ENCODE measurements around the gene SNRPA. TPM values are rescaled to one million over a fixed set of nuclear protein-coding genes. Genes with fewer than 3 reads are reported as not detected.

SNRPA gene
- total and polyA plus RNA-seq, 2 of the 4 experiments (the other 2 are of a cell fraction): 30.3 to 81.3 TPM

Small RNA genes within 50 kb of the gene (microRNA-seq; reads per million reads assigned to microRNA genes)
- not detected for gene RNU6-195P (ENCODE audit: insufficient read depth, insufficient read length)

Small RNA genes within 50 kb of the gene (small RNA-seq; reads per million reads assigned to genes)
- gene RNU6-195P: 0 reads per million in 5 experiments

Other genes starting within 250 kb of the SNRPA start
- 15.6 and 16.1 TPM in 2 replicates for gene SHKBP1, start 174.3 kb upstream of the SNRPA start, total RNA-seq (2012; rRNA removed)
- gene SHKBP1, start 174.3 kb upstream of the SNRPA start, polyA plus RNA-seq (2012; rRNA removed): 94.0 and 108 TPM in 2 replicates
- gene LTBP4, start 149.8 kb upstream of the SNRPA start, total RNA-seq (2012; rRNA removed): 4.4 and 14.7 TPM in 2 replicates
- 61.6 and 70.3 TPM in 2 replicates for gene LTBP4, start 149.8 kb upstream of the SNRPA start, polyA plus RNA-seq (2012; rRNA removed)
- gene NUMBL, start 60.6 kb upstream of the SNRPA start, total RNA-seq (2012; rRNA removed): 6.3 and 6.9 TPM in 2 replicates
- 29.0 and 29.8 TPM in 2 replicates for gene NUMBL, start 60.6 kb upstream of the SNRPA start, polyA plus RNA-seq (2012; rRNA removed)
- gene COQ8B, start 34.3 kb upstream of the SNRPA start, total RNA-seq (2012; rRNA removed): 14.2 and 14.9 TPM in 2 replicates
- gene COQ8B, start 34.3 kb upstream of the SNRPA start, polyA plus RNA-seq (2012; rRNA removed): 23.2 and 23.5 TPM in 2 replicates
- 7.7 and 8.6 TPM in 2 replicates for gene ITPKC, start 34.1 kb upstream of the SNRPA start, total RNA-seq (2012; rRNA removed)
- gene ITPKC, start 34.1 kb upstream of the SNRPA start, polyA plus RNA-seq (2012; rRNA removed): 8.6 and 9.4 TPM in 2 replicates
- 0.28 and 0.54 TPM in 2 replicates for gene ACTMAP, start 726 bp upstream of the SNRPA start, total RNA-seq (2012; rRNA removed)
- 4.9 and 5.4 TPM in 2 replicates for gene ACTMAP, start 726 bp upstream of the SNRPA start, polyA plus RNA-seq (2012; rRNA removed)
- not detected in 2 replicates for gene MIA, start 24.3 kb downstream of the SNRPA start, total RNA-seq (2012; rRNA removed)
- gene MIA, start 24.3 kb downstream of the SNRPA start, polyA plus RNA-seq (2012; rRNA removed): 0.44 TPM in 1 of 2 replicates, not detected in the other
- gene RAB4B, start 27.0 kb downstream of the SNRPA start, total RNA-seq (2012; rRNA removed): 7.9 and 8.3 TPM in 2 replicates
- 21.4 and 25.9 TPM in 2 replicates for gene RAB4B, start 27.0 kb downstream of the SNRPA start, polyA plus RNA-seq (2012; rRNA removed)
- gene EGLN2, start 48.0 kb downstream of the SNRPA start, total RNA-seq (2012; rRNA removed): 50.5 and 54.1 TPM in 2 replicates
- 60.2 and 62.7 TPM in 2 replicates for gene EGLN2, start 48.0 kb downstream of the SNRPA start, polyA plus RNA-seq (2012; rRNA removed)
- gene CYP2A6, start 99.2 kb downstream of the SNRPA start, total RNA-seq (2012; rRNA removed): not detected in 2 replicates
- gene CYP2A6, start 99.2 kb downstream of the SNRPA start, polyA plus RNA-seq (2012; rRNA removed): not detected in 2 replicates
- not detected in 2 replicates for gene CYP2A7, start 131.0 kb downstream of the SNRPA start, total RNA-seq (2012; rRNA removed)
- not detected in 2 replicates for gene CYP2A7, start 131.0 kb downstream of the SNRPA start, polyA plus RNA-seq (2012; rRNA removed)
- not detected in 2 replicates for gene CYP2B6, start 240.1 kb downstream of the SNRPA start, total RNA-seq (2012; rRNA removed)
- gene CYP2B6, start 240.1 kb downstream of the SNRPA start, polyA plus RNA-seq (2012; rRNA removed): not detected in 2 replicates